GM13976 (cell line): ENCODE measurements around the gene PPP1R1B.

Source experiments
- DNase-seq: peaks from one replicate; pipeline ENCODE4 v3.0.0; 2012; ENCODE audit warnings: low spot score
- CTCF ChIP-seq: IDR thresholded peaks from 2 replicates; pipeline ENCODE4 v1.5.1; 2012; ENCODE audit warnings: borderline replicate concordance, mild to moderate bottlenecking; ENCODE audit not compliant: insufficient read depth; ENCODE audit errors: extremely low read depth, missing control alignments, control extremely low read depth
- in situ Hi-C: fragments of 300-500 bp; cut with MboI; formaldehyde crosslinking; loops from one replicate; pipeline ENCODE4 v1.12.0; 2022; ENCODE audit warnings: low sequenced_read_pairs, mixed read lengths, inconsistent platforms; ENCODE audit not compliant: unreplicated experiment

The PPP1R1B gene

GRCh38 chr17:39664581-39665561 lies 38.1 kb downstream of the PPP1R1B start, which contains the start of gene TCAP:
TSS of gene TCAP (plus strand) at chr17:39665349. CDS start at chr17:39665360, 11 bp downstream.
- no peak for TF ChIP-seq CTCF
- in situ Hi-C loops: no loop called here
- DNase-seq: no peak

DNA sequence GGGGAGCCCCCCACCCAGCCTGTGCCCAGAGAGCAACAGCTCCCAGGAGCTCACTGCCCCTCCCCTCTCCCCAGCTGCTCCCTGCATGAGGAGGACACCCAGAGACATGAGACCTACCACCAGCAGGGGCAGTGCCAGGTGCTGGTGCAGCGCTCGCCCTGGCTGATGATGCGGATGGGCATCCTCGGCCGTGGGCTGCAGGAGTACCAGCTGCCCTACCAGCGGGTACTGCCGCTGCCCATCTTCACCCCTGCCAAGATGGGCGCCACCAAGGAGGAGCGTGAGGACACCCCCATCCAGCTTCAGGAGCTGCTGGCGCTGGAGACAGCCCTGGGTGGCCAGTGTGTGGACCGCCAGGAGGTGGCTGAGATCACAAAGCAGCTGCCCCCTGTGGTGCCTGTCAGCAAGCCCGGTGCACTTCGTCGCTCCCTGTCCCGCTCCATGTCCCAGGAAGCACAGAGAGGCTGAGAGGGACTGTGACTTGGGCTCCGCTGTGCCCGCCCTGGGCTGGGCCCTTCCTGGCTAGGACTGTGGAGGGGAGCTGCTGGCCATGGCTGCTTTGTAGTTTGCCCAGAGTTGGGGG lies 39.0 kb downstream of the PPP1R1B start:
- DNase-seq: no peak
- no peak for TF ChIP-seq CTCF
- in situ Hi-C loops: no loop called here

- no peak for DNase-seq
- TF ChIP-seq CTCF: no peak
- in situ Hi-C loops: no loop called here
Measured at GRCh38 chr17:39666231-39666600, 39.5 kb downstream of the PPP1R1B start.

GRCh38 chr17:39666601-39667261 lies 40.0 kb downstream of the PPP1R1B start:
- in situ Hi-C loops: no loop called here
- no peak for DNase-seq
- no peak for TF ChIP-seq CTCF

- DNase-seq: no peak
- no peak for TF ChIP-seq CTCF
- in situ Hi-C loops: no loop called here
Measured at GRCh38 chr17:39667262-39667944, 40.7 kb downstream of the PPP1R1B start.
